RWPE1 (cell line): ENCODE data around the gene GNA15.

Source experiments
- CTCF ChIA-PET: fragments of 350-600 bp; sonication (Branson Sonifier 250); formaldehyde crosslinking; extraction: SDS; loops from one replicate; lab custom pipeline; 2021; lab: Yijun Ruan, JAX
- POLR2A ChIA-PET: fragments of 400-600 bp; formaldehyde crosslinking; extraction: SDS; loops from one replicate; lab custom pipeline; 2020; ENCODE audit warnings: antibody characterized with exemption; ENCODE audit not compliant: low non-redundant PET; lab: Yijun Ruan, JAX
- DNase-seq: peaks from one replicate; pipeline ENCODE4 v3.0.0; 2012; ENCODE audit warnings: low spot score
- H3K27ac ChIP-seq: fragments of 450-650 bp; 2 replicates; pipeline ENCODE4 v1.5.1; 2017
- TF ChIP-seq, protein P1 (sequence below): fragments of 450-650 bp; conservative IDR thresholded peaks from 2 replicates; pipeline ENCODE4 v1.5.1; 2017; ENCODE audit warnings: low read depth, mild to moderate bottlenecking

GNA15 gene

DNA sequence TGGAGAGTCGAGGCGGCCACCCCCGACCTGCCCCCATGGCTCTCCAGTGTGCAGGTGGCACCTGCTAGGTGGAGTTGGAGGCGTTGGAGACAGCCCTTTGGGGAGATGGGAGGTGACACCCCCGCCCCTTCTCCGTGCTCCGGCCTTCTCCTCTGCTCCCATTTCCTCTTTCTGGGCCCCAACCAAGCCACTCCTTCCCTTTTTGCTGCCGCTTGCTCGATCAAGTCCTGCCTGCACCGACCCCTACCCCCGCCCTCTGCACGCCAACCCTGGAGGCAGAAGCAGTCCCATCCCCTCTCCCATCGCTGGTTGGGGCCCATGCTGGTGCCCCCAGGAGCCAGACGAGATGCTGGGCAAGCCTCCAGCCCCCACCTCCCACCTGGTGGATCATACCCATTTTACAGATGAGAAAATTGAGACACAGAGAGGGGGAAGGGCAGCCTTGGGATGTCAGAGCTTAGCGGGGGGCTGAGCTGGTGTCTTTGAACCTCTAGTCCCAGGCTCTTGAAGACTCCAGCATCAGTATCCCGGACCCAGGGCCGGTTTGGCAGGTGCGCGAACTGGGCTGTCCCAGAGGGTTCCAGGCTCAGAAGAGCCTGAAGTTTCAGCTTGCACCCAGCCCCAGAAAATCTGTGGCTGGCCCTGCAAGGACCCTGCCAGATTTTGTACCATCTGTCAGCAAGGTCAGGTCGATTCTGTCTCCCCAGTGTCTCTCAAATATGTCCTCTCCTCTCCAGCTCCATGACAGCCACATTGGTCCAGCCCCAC is 10.3 kb downstream of the GNA15 start:
- no peak for DNase-seq
- TF ChIP-seq, protein P1, sequence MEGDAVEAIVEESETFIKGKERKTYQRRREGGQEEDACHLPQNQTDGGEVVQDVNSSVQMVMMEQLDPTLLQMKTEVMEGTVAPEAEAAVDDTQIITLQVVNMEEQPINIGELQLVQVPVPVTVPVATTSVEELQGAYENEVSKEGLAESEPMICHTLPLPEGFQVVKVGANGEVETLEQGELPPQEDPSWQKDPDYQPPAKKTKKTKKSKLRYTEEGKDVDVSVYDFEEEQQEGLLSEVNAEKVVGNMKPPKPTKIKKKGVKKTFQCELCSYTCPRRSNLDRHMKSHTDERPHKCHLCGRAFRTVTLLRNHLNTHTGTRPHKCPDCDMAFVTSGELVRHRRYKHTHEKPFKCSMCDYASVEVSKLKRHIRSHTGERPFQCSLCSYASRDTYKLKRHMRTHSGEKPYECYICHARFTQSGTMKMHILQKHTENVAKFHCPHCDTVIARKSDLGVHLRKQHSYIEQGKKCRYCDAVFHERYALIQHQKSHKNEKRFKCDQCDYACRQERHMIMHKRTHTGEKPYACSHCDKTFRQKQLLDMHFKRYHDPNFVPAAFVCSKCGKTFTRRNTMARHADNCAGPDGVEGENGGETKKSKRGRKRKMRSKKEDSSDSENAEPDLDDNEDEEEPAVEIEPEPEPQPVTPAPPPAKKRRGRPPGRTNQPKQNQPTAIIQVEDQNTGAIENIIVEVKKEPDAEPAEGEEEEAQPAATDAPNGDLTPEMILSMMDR: no peak
- POLR2A ChIA-PET: no interaction called here
- CTCF ChIA-PET: interaction anchor here (0.6 to 0.9 kb wide), 4 partner anchors 11 to 1636 kb away, joined by 3 to 5 read pairs (median 3); partner anchors contain the start of gene GNA15
- peak overlapping the region; percentile 52 for H3K27ac ChIP-seq

DNA sequence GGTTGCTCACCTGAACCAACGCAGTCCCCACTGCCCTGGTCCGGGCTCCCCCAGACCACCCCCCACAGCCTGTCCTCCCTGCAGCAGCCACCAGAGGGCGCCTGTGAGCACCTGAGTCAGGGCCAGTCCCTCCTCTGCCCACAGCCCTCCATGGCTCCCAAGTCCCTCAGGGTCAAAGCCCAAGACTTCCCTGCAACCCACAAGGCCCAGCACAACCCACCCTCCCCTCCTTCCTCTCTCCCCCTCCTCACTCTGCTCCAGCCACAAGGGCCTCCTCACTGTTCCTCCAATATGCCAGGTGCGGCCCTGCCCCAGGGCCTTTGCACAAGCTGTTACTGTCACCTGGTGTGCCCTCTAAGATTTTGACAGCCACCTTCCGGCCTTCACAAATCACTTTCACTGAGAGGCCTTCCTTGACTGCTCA is 10.9 kb downstream of the GNA15 start:
- H3K27ac ChIP-seq: peak overlapping the region; percentile 52
- ChIA-PET CTCF (interaction anchor here (0.6 to 0.9 kb wide), 4 partner anchors 11 to 280 kb away, joined by 3 to 5 read pairs (median 3); partner anchors contain the start of gene GNA15), POLR2A (no interaction called here)
- DNase-seq: no peak
- TF ChIP-seq, protein P1: peak; percentile 87

DNA sequence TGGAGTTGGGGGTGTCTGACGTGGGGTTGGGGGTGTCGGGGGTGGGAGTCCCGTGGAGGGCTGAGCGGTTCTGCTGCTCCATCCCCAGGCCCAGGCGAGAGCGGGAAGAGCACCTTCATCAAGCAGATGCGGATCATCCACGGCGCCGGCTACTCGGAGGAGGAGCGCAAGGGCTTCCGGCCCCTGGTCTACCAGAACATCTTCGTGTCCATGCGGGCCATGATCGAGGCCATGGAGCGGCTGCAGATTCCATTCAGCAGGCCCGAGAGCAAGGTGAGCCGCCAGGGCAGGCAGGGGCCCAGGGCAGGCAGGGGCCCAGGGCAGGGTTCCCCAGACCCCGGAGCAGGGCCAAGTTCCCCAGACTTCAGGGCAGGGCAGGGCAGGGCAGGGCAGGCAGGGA is 12.7 kb downstream of the GNA15 start:
- DNase-seq: no peak
- ChIA-PET POLR2A (no interaction called here), CTCF (no interaction called here)
- peak overlapping the region; percentile 52 for H3K27ac ChIP-seq
- TF ChIP-seq, protein P1: no peak

DNA sequence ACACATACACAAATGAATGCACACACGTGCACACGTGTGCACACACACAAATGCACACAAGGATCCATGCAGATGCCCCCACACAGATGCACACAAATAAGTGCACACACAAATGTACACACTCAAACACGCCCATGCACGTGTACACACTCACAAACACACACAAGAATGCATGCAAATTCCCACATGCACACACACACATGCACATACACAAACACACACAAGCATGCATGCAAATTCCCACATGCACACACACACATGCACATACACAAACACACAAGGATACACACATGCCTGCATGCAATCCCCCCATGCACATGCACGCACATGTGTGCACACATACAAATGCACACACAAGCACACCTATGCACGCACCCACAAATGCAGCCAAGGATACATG is 13.3 kb downstream of the GNA15 start:
- ChIA-PET CTCF (no interaction called here), POLR2A (no interaction called here)
- H3K27ac ChIP-seq: peak overlapping the region; percentile 52
- DNase-seq: no peak
- TF ChIP-seq, protein P1: no peak

DNA sequence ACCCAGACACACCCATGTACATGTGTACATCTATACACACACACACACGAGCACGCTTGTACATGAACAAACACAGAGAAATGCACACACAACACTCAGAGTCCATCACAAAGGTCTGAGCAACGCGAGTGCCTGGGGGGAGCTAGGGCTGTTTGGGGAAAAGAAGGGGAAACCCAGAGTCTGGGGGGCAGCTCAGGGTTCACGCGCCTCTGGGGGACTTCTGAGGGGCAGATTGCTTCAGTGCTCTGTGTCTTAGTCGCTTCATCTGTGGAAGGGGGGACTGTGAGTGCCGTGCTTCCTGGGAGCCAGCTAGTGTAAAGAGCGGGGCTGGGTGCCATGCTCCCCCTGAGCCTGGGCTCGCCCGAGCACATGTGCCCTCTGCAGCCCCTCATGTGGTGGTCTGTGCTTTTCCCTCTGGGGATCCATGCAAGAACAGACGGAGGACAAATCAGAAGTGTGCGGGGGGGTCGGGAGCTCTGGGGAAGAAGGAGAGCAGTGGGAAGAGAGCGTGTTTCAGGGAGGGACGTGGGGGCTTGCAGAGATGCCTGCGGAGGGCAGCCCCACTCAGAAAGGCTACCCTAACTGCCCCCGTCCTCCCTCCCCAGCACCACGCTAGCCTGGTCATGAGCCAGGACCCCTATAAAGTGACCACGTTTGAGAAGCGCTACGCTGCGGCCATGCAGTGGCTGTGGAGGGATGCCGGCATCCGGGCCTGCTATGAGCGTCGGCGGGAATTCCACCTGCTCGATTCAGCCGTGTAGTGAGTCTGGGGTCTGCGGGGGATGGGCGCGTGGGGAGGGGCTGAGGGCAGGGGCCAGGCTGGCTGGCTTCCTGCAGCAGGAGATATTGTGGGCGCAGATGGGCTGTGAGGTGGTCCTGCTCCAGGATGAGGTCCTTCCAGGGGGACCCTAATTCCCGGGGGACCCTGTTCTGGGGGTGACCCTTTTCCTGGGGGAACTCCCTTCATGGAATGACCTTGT is 14.0 kb downstream of the GNA15 start:
- ChIA-PET POLR2A (no interaction called here), CTCF (no interaction called here)
- TF ChIP-seq, protein P1: no peak
- H3K27ac ChIP-seq: peak overlapping the region; percentile 43
- no peak for DNase-seq

DNA sequence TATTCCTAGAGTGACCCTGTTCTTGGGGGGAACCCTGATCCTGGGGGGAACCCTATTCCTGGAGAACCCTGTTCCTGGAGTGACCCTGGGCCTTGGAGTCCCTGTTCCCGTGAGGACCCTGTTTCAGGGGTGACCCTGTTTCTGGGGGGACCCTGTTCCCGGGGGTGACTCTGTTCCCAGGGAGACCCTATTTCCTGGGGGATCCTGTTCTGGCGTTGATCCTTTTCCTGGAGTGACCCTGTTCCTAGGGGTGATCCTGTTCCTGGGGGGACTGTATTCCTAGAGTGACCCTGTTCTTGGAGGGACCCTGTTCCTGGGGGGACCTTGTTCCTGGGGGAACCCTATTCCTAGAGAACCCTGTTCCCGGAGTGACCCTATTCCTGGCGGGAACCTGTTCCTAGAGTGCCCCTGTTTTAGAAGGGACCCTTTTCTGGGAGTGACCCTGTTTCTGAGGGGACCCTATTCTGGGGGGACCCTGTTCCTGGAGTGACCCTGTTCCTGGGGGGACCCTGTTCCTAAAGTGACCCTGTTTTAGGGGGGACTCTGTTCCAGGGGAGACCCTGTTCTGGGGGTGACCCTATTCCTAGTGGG is 15.0 kb downstream of the GNA15 start:
- no peak for DNase-seq
- peak overlapping the region; percentile 43 for H3K27ac ChIP-seq
- ChIA-PET CTCF (no interaction called here), POLR2A (no interaction called here)
- TF ChIP-seq, protein P1: no peak
